Islet of Langerhans (tissue), 1 donor: ENCODE results near the gene NAPA.

Source experiments
- FAIRE-seq: peaks from one replicate; lab custom pipeline; 2011; peaks lifted over from hg19 to GRCh38; lab: Jason Lieb, UNC

The NAPA gene

DNA sequence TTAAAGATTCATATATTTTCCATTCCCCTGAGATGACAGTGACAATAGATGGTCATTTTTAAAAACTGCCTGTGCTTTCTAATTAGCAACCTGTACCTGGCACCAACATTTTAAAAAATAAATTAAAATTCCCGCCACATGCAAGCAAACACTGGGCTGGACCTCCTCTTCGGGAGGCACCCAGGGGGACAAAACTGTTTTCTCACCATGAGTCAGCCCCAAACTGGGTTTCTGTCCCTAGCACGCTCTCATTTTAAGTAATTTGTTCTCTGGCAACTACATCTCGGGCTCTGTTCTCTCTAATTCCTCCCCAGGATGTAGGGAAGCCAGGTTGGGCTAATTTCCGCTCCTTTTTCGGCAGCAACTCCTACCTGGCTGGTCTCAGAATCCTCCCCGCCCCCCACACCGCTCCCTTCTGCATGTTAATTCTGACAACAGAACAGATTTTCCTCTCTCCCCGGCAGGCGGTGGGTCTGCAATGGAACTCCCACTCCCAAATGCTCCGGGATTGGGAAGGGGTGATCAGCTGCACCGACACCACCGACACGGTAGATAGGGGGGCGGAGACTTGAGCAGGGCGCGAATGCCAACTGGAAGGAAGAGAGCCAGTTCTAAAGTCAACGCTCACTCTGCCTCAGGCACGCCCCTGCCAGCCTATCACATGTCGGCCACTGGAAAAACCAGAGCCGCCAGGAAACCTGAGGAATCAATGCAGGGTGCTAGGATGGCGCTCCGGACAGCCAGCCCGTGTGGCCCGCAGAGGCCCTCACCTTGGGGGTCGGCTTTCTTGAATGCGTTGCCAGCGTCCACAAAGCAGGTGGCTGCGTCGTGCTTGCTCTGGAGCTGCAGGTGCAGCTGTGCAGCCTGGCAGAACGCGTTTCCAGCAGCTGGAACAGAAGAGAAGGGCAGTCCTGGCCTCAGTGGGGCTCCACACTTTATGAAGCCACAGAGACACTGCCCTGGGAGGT, 14.7 kb downstream of the NAPA start:
- no peak for FAIRE-seq

DNA sequence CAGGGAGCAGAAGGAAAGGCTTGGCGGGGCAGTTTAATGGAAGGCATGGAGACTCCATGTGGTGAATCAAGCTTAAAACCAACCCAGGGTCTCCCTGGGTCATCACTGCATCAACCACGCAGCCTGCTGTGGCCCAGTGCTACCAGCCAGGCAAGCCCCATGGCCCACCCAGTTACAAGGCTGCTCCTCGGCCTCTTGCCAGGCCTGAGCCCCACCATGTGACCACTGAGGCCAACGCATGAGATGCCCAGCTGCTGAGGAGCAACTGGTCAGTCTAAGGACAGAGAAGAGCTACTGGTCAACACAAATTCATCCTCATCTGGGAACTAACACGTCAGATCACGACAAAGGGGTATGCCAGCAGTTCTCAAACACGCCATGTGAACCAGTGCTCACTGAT, 15.5 kb downstream of the NAPA start:
- FAIRE-seq = no peak

DNA sequence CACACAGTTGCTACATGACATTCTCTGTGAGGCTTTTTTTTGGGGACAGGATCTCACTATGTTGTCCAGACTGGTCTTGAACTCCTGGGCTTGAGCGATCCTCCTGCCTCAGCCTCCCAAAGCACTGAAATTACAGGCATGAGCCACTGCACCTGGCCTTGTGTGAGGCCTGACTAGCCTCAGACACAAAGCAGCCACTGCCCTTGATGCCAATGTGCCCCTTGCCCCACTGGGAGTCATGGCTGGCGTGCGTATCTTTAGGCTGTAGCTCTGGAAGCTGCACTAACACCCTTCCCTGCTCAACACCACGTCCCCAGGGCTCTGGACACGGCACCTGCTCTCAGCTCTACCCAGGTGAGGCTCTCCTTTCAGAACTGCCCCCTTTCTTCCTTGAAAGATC, 16.3 kb downstream of the NAPA start:
- FAIRE-seq = no peak

GRCh38 chr19:47497821-47498520, 16.9 kb downstream of the NAPA start:
- no peak for FAIRE-seq

DNA sequence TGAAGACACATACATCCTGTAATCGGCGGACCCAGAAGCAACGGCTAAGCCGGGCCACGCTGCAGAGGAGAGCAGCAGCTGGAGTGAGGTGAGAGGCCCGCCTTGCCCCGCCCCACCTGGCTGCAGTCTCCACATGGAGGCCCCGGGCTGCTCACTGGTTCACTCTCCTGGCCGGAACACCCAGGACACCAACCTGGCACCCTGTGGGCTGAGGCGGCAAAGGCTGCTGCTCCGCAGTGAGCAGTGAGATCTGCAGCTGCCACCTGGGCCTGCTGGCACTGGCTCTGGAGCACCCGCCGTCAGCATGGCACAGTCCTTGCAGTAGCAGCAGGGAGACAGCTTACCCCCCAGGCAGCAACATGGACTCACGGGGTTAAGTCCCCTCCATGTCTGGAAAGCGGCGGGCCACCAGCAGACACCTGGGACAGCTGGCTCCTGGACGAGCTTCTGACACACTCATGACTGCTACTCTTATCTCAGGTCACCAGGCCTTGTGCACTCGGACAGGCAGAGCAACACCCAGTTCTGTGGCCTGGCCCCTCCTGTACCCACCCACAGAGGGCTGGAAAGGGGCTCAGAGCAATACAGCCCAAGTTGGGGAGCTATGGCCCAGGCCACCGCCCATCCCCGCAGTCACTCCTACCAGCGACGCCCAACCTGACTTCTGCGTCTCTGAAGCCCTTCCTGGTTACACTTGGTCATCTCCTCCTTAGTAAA, 17.7 kb downstream of the NAPA start:
- FAIRE-seq = no peak

DNA sequence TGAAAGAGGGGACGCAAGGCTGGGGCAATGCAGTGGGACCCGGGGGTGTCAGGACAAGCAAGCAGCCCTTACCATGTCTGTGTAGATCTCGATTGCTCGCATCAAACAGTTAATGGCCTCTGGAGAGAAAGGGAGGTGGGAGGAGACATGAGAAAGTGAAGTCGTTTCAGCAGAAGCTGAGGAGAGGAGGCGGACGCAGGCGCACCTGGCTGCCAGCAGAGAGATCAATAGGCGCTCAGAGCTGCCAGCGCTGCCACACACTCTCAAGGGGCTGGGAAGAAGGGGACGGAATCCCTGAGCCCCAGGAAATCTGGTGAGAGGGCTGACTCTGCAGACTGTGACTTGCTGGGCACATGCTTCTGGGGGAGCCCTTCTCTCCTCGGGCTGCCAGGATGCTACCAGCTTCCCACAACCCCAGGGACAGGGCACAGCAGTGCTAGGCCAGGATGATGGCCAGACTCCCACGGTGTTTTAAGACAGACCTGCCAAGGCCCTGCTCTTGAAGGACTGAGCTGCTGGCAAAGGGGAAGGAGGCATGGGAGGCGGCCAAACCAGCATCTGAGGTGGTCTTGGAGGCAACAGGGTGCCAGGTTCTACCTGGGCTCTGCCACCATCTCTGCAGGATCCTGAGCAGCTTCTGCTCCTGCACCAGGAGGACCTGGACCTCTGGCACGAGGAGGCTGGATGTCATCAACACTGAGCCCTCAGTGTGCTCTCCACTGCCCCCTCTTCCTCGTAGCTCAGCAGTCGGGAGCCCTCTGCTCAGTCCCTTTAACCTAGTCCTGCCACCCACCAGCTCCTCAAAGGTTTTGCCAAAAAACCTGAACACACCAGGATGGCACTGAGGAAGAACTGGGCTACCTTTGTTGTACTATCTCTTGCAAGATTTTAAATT, 19.1 kb downstream of the NAPA start:
- no peak for FAIRE-seq

DNA sequence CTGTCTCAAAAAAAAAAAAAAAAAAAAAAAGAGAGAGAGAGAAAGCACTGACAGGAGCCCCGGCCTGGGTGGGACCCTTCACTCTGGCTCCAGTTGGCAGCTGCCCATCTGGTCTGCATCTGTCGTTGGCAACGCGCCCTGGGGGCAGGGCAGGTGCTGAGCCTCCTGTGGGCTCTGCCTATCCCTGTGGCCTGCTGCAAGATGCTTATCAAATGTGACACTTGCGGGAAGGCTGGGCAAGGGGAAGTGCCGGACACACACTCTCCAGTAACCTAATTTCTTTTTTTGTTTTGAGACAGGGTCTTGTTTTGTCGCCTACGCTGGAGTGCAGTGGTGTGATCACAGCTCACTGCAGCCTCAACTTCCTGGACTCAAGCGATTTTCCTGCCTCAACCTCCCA, 20.1 kb downstream of the NAPA start:
- FAIRE-seq = no peak

GRCh38 chr19:47494211-47494547, 20.7 kb downstream of the NAPA start:
- no peak for FAIRE-seq

DNA sequence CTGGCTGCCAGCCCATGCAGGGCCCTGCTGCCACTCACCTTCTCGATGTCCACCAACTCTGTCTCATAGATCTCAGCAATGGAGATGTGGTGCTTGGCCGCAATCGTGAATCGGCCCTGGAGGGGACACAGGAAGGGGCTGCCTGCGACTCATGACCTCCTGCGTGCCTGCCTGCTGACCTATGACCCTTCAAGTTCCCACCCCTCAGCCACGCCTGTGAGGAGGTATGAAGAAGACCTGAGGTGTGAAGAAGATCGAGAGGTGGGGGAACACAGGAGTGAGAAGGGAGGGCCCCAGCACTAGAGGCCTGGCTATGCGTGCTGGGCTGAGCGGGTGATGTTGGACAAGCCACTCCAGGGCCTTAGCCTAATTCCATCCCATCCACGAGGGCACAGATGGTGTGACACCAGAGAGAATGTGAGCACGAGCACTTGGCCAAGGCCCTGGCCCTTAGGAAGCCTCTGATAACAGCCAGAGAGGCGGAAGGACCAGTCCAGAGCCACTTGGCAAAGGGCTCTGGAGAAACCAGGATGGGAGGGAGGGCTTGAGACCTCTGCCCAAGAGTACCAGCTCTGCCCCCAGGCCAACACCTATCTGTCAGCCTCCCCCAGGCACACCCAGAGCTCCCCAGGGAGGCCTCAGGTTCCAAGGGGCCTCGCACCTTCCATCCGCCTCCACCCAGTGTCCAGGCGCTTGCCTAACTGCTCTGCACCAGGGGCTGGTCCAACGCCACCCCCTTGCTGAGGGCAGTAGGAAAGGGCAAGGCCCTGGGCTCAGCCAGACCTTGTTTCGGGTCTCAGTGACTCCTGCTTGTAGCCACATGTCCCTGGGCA, 21.3 kb downstream of the NAPA start:
- no peak for FAIRE-seq

DNA sequence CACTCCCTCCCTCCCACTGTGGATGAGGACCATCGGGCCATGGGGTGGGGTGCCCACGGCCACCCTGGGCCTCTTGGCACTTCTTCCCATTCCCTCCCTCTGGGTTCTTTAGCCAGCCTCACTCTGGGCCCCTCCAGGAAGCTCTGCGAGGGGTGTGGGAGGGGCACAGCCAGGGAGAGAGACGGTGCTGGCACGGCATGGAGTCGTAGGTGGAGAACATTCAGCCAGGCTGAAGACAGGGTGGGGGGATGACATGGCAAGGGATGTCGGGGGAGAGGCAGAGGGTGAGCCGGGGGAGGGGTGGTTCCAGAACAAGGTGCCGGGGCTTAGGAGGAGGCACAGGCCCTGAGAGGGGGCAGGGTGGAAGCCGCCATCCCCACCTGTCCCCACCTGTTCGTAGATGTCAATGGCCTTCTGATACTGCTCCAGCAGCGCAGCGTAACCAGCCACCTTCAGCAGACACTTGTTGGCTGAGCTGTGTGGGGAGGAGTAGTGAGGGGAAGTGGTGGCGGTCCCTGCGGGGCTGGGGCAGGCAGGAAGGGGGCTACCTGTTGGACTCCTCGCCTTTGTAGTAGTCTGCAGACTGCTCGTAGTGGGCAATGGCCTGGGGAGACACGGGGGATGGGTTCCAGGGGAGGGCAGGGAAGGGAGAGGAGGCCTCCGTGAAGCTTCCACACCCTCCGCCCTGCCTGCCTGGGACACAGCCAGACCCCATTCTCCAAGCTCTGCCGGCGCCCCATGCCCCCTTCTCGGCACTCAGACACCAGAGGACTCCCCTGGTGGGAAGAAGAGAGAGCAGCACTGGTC, 22.1 kb downstream of the NAPA start:
- no peak for FAIRE-seq

DNA sequence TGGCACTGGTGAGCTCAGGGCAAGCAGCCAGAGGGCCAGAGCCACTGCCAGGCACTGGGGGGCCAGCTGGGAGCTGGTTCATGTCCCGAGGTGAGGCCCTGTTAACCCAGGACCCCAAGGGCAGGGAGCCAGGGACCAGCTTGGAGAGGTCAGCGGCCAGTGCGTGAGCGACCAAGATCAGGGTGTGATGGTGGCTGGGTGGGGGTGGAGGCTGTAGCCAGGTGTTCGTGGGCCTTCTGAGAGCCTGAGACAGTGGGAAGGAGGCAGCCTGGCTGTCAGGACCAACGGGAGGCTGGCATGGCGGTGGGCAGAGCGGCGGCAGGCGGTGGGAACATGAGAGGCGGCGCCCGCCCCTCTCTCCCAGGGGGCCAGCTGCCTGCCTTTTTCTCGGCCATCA, 22.7 kb downstream of the NAPA start:
- no peak for FAIRE-seq

GRCh38 chr19:47491358-47492136, 23.3 kb downstream of the NAPA start:
- FAIRE-seq = no peak

GRCh38 chr19:47490847-47491246, 24.0 kb downstream of the NAPA start:
- no peak for FAIRE-seq

DNA sequence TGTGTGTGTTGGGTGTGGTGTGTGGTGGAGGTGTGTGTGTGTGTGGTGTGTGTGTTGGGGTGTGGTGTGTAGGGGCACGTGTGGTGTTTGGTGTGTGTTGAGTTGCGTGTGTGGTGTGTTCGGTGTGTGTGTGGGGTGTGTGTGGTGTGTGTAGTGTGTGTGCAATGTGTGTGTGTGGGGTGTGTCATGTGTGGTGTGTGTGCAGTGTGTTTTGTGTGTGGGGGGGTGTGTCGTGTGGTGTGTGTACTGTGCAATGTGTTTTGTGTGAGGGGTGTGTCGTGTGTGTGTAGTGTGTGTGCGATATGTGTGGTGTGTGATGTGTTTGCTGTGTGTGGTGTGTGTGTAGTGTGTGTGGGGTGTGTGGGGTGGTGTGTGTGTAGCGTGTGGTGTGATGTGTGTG, 24.8 kb downstream of the NAPA start:
- FAIRE-seq = no peak

GRCh38 chr19:47489072-47489914, 25.6 kb downstream of the NAPA start:
- FAIRE-seq = no peak

DNA sequence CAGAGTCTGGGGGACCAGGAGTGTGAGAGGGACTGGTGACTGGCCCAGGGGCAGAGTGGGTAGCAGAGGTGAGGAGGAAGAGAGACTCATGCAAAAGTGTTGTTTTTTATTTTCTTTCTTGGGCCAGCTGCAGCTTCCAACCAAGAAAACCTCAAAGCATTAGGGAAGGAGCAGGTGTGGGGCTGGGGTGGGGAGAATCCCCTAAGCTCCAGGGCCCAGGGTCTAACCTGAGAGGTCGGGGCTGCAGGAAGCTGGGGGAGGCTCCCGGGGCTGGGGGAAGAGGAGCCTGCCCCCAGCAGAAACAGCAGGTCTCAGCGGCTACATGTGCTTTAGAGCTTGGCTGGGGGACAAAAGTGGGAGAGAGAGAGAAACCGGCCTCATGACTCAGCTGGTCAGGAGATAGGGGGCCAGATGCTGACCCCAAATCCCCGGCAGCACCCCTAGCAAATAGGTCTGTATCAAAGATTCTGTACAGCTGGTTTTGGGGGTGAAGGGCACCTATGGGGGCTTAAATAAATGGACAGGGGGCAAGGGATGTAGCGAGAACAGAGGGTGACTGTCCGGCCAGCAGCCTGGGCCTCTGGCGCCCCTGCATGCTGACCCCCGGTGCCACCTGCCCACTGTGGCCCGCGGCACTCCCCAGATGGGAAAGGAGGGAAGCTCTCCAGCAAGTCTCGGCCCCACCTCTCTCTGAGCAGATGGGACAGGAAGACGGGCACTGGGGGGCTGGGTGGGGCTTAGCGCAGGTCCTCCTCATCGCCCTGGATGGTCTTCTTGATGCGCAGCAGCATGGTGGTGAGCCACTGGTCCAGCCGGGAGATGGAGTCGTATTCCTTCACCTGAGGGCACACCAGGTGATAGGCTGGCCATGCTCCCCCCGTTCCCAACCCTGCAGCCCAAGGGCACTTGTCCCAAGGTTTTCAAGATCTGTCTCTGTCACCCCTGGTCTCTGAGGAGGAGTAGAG, 27.0 kb downstream of the NAPA start:
- FAIRE-seq = no peak

- FAIRE-seq = no peak
Observed at GRCh38 chr19:47486900-47487299, 28.0 kb downstream of the NAPA start.
